ENCODE measurements around the gene ZNF768.
A peak's percentile ranks its signal among the peaks of the same experiment; 100 is the strongest.

The ZNF768 gene

GRCh38 chr16:30526137-30526822 lies at the start of gene ZNF768:
Gene ZNF768, minus strand, starts transcription at chr16:30526566. Its CDS starts 153 bp downstream, at chr16:30526413.
- no peak for DNase-seq (ENCODE audit: low read depth)

GRCh38 chr16:30574678-30575077 lies 48.3 kb upstream of the ZNF768 start:
- no peak for DNase-seq (ENCODE audit: low read depth)

GRCh38 chr16:30571445-30572322 lies 45.3 kb upstream of the ZNF768 start, which contains the start of gene ZNF688:
Gene ZNF688, minus strand, starts transcription at chr16:30571714. Its CDS starts 85 bp downstream, at chr16:30571629.
- DNase-seq (ENCODE audit: low read depth), result peak; percentile 94

GRCh38 chr16:30570636-30571444 lies 44.5 kb upstream of the ZNF768 start:
- no peak for DNase-seq (ENCODE audit: low read depth)

GRCh38 chr16:30569746-30570635 lies 43.6 kb upstream of the ZNF768 start:
- no peak for DNase-seq (ENCODE audit: low read depth)

GRCh38 chr16:30569281-30569680 lies 42.9 kb upstream of the ZNF768 start:
- no peak for DNase-seq (ENCODE audit: low read depth)

- DNase-seq (ENCODE audit: low read depth), result peak; percentile 42
These were observed 41.7 kb upstream of the ZNF768 start for GRCh38 chr16:30567991-30568638.

- DNase-seq (ENCODE audit: low read depth), result peak; percentile 70
These were observed 41.0 kb upstream of the ZNF768 start for GRCh38 chr16:30567160-30567990.

GRCh38 chr16:30566531-30566930 lies 40.2 kb upstream of the ZNF768 start:
- no peak for DNase-seq (ENCODE audit: low read depth)

GRCh38 chr16:30565984-30566383 lies 39.6 kb upstream of the ZNF768 start:
- DNase-seq (ENCODE audit: low read depth), result no peak

- DNase-seq (ENCODE audit: low read depth), result no peak
These were observed 39.2 kb upstream of the ZNF768 start for GRCh38 chr16:30565526-30565925.

GRCh38 chr16:30562021-30562420 lies 35.7 kb upstream of the ZNF768 start:
- DNase-seq (ENCODE audit: low read depth), result no peak

GRCh38 chr16:30561089-30561816 lies 34.9 kb upstream of the ZNF768 start:
- DNase-seq (ENCODE audit: low read depth), result no peak

- DNase-seq (ENCODE audit: low read depth), result no peak
These were observed 33.3 kb upstream of the ZNF768 start for GRCh38 chr16:30559690-30560089.

GRCh38 chr16:30558789-30559377 lies 32.5 kb upstream of the ZNF768 start:
- no peak for DNase-seq (ENCODE audit: low read depth)

- peak; percentile 97 for DNase-seq (ENCODE audit: low read depth)
These were observed 31.8 kb upstream of the ZNF768 start, which contains the start of gene ZNF764 for GRCh38 chr16:30557957-30558788. Gene ZNF764, minus strand, starts transcription at chr16:30558374. Its CDS starts 192 bp downstream, at chr16:30558182.

- no peak for DNase-seq (ENCODE audit: low read depth)
These were observed 31.3 kb upstream of the ZNF768 start for GRCh38 chr16:30557707-30557956.

GRCh38 chr16:30556125-30556473 lies 29.7 kb upstream of the ZNF768 start:
- no peak for DNase-seq (ENCODE audit: low read depth)
